ENCODE data around the gene NSMF.

The NSMF gene

DNA sequence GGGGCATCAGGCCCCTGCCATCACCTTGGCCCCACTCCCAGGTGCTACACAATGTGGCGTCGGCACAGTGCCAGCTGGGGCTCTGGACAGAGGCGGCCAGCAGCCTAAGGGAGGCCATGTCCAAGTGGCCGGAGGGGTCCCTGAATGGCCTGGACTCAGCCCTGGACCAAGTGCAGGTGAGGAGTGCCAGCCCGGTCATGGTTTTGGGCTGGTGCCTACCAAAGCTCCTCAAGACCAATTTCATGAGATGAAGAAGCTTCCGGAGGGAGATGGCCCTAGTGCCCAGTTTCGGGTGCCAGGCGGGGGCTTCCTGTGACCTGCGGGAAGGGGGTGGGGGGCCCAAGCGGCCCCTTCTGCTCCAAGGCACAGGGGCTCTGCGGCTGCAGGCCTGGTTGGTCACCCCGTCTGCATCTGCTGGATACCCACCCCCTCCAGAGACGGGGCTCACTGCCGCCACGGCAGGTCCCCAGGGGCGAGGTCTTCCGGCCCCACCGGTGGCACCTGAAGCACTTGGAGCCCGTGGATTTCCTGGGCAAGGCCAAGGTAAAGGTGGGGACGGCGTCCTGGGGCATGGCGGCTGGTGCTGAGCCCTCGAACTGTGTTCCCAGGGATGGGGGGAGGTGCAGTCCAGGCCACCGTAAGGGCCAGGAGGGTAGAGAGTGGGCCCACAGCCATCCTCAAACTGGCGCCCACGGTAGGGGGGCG is 30.1 kb downstream of the NSMF start:
- TF ChIP-seq, protein P1, sequence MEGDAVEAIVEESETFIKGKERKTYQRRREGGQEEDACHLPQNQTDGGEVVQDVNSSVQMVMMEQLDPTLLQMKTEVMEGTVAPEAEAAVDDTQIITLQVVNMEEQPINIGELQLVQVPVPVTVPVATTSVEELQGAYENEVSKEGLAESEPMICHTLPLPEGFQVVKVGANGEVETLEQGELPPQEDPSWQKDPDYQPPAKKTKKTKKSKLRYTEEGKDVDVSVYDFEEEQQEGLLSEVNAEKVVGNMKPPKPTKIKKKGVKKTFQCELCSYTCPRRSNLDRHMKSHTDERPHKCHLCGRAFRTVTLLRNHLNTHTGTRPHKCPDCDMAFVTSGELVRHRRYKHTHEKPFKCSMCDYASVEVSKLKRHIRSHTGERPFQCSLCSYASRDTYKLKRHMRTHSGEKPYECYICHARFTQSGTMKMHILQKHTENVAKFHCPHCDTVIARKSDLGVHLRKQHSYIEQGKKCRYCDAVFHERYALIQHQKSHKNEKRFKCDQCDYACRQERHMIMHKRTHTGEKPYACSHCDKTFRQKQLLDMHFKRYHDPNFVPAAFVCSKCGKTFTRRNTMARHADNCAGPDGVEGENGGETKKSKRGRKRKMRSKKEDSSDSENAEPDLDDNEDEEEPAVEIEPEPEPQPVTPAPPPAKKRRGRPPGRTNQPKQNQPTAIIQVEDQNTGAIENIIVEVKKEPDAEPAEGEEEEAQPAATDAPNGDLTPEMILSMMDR (IDR thresholded peaks at IDR 0.05), result no peak

DNA sequence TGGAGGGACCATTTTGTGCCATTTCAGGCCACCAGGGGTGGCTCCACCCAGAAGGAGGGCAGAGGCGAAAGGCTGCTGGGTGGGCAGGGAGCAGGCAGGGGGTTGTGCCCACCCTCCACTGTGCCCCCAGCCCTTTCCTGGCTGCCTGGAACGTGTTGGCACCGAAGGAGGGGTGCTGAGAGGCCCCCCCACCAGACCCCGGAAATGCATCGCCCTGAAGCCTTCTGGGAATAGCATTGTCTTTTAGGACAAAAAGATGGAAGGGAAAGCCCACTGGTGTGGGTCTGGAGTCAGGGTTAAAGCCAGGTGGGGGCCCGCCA is 30.9 kb downstream of the NSMF start:
- TF ChIP-seq, protein P1 (IDR thresholded peaks at IDR 0.05), result no peak

DNA sequence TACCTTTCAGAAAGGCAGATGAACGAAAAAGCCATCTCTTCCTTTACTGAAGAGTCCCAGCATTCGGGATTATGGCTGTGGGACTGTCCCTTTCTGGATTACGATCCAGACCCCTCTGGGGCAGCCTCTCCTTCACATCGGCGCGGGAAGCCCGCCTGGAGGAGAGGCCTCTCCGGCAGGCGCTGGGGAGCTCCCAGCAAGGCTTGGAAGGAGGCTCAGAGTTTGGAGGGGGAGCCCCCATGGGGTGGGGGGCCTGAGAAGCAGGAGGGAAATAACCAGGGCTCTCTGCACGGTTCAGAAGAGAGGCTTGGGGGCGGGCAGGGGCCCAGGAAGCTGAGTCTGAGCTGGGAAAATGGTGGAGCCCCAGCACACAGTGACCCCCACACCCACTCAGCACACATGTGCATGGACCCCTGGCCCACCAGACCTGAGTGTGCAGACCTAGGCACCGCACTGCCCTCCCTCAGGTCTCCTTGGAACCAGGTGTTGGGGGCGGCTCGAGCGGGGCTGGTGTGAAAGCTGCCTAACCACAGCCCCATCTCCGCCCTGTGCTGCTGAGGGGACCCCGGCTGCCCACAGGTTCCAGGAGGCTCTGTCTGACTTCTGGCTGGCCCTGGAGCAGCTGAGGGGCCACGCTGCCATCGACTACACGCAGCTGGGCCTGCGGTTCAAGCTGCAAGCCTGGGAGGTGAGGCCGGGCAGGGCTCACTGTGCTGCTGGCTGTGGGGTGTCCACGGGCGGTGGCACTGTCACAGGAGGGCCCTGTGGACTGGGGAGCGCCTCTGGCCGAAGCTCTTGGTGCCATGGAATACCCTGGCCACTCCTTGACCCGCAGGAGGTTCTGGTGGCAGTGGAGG is 31.5 kb downstream of the NSMF start:
- TF ChIP-seq, protein P1 (IDR thresholded peaks at IDR 0.05), result no peak

DNA sequence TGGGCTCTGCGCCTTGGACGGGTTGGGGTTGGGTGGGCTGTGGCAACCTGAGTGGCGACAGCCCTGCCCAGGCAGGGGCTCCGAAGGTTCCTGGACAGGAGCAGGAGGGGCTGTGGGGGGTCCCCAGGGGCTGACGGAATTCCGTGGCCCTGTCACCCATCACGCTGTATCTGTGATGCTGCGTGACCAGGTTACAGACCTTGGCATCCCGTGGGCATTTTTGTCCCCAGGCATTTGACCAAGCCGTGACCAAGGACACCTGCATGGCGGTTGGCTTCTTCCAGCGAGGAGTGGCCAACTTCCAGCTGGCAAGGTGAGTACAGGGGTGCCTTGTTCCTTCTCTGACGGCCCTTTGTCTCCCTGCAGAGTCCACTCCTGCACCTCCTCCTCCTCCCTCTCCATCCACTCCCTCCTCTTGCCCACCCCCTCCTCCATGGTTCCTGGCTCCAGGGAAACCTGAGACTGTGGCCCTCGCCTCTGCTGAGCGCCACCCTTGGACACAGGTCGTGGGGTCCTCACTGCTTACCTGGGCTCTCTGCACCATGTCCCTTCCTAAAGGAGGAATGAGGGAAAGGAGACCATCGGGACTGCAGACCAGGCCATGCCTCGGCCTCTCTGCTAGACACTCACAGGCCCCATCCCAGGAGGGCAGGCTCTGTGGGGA is 33.0 kb downstream of the NSMF start:
- TF ChIP-seq, protein P1 (IDR thresholded peaks at IDR 0.05), result no peak

DNA sequence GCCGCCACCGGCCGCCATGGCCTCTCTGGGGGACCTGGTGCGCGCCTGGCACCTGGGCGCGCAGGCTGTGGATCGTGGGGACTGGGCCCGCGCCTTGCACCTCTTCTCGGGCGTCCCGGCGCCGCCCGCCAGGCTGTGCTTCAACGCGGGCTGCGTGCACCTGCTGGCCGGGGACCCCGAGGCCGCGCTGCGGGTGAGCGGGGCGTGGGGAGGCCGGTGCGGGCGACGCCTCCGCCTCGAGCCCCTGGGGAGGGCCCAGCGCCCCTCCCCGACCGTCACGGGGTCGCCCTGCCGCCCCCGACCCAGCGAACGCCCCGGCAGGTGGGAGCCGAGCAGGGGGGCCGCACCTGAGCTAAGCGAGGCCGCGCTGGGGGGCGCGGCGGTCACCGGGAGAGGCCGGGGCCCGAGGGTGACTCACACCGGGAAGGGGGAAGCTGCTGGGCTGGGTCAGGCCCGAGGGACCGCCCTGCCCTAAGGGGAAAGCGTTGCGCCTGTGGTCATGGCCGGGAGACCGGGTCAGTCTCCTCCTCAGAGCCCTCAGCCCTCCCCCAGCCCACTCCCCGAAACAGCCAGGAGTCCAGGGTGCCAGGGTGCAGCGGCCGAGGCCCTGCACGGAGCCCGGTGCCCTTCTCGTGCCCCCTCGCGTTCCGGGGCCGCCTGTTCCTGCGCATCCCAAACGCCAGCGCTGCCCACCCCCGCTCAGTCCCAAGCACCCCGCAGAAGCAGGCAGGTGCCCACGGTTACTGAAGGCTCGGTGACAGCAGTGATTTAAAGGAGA is 35.4 kb downstream of the NSMF start:
- TF ChIP-seq, protein P1 (IDR thresholded peaks at IDR 0.05), result peak; percentile 34; the same call in 1 of the 2 replicates

DNA sequence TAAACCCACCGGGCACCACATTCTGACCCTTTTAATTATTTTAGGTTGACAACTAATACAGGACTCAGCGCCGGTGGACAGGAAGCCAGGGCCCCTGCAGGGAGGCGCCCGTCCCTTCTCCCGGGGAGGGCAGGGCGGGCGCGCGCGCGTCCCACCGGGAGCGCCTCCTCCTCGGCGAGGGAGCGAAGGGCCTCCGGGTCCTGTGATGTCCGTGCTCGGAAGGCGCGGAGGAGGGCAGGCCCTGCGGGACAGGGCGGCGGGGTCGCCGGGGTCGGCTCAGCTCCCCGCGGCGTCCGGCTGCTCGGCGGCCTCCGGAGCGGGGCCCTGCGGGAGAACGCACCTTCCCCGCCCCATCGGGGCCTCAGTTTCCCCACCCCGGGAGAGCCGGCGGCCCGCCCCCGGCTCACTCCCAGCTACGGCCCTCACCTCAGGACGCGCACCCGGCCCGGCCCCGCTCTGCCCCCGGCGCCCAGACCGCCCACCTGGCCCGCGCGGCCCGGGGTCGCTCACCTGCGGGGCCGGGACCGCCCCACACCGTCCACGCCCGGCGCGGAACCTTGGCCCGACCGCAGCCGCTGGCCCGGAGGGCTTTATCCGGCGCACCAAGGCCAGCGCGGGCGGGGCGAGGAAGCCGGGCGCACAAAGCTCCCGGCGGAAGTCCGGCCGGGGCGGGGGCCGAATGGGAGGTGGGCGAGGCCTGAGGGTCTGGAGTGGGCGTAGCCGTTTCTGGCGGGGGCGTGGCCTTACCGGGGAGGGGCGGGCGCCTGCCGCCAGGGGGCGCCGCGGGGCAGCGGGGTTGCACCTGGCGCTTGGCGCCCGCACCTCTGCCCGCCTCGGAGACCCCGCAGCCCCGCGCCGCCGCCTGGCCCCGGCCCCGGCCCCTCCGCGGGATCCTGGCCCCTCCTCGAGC is 36.3 kb downstream of the NSMF start, which contains the start of the genes EXD3 and NOXA1:
Gene EXD3 (minus strand): TSS at position 559 of the 910 bp plus-strand sequence. CDS start 27,805 bp downstream, outside the sequence.
Gene NOXA1 (plus strand): TSS at position 790 of the 910 bp plus-strand sequence. CDS start 137 bp downstream, outside the sequence.
- TF ChIP-seq, protein P1 (IDR thresholded peaks at IDR 0.05), result peak; percentile 79
